Liver (tissue), 3 donors: ENCODE measurements around the gene GTF3C5.

Experiments
- JUND ChIP-seq, 2 donors: IDR thresholded peaks; 2 replicates each; pipeline ENCODE4 v1.6.1; 2016; ENCODE audit warnings: antibody characterized with exemption in 2 of 2
- RAD21 ChIP-seq, 2 donors: IDR thresholded peaks; 2 replicates each; pipeline ENCODE4 v1.6.1; 2016; ENCODE audit warnings: antibody characterized with exemption in 2 of 2, mild to moderate bottlenecking in 2 of 2
- YY1 ChIP-seq: IDR thresholded peaks from 2 replicates; pipeline ENCODE4 v1.6.1; 2016; ENCODE audit warnings: antibody characterized with exemption, mild to moderate bottlenecking
- TF ChIP-seq, protein P1 (sequence below): fragments of 150-350 bp; IDR thresholded peaks from 2 replicates; pipeline ENCODE4 v1.5.1; 2017; ENCODE audit warnings: improper control_type of control experiment, low read depth, low read length; ENCODE audit not compliant: missing input control
- donor health status: healthy.
- donor health status: healthy.

GRCh38 chr9:132989414-132989996 is 41.3 kb upstream of the GTF3C5 start:
- TF ChIP-seq, protein P1, sequence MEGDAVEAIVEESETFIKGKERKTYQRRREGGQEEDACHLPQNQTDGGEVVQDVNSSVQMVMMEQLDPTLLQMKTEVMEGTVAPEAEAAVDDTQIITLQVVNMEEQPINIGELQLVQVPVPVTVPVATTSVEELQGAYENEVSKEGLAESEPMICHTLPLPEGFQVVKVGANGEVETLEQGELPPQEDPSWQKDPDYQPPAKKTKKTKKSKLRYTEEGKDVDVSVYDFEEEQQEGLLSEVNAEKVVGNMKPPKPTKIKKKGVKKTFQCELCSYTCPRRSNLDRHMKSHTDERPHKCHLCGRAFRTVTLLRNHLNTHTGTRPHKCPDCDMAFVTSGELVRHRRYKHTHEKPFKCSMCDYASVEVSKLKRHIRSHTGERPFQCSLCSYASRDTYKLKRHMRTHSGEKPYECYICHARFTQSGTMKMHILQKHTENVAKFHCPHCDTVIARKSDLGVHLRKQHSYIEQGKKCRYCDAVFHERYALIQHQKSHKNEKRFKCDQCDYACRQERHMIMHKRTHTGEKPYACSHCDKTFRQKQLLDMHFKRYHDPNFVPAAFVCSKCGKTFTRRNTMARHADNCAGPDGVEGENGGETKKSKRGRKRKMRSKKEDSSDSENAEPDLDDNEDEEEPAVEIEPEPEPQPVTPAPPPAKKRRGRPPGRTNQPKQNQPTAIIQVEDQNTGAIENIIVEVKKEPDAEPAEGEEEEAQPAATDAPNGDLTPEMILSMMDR: no peak
- TF ChIP-seq YY1: no peak
- TF ChIP-seq RAD21 (IDR thresholded peaks at IDR 0.05): no peak
- TF ChIP-seq JUND (IDR thresholded peaks at IDR 0.05): no peak
